Mesenchymal stem cell (in vitro differentiated cells and primary cell): ENCODE measurements around the gene GPATCH1.

Experiments used
- DNase-seq: peaks from one replicate; pipeline ENCODE4 v3.0.0-alpha.2; 2013
- H2AFZ ChIP-seq: one replicate; pipeline ENCODE4 v1.6.1; 2013; ENCODE audit warnings: low read depth, mild to moderate bottlenecking, control low read depth, inconsistent platforms, low read length, moderate library complexity
- H2AK5ac ChIP-seq: 2 replicates; pipeline ENCODE4 v1.6.1; 2013; ENCODE audit warnings: low read length, moderate library complexity, mild to moderate bottlenecking, inconsistent platforms; ENCODE audit not compliant: severe bottlenecking
- H2BK120ac ChIP-seq: one replicate; pipeline ENCODE4 v1.6.1; 2013; ENCODE audit warnings: low read depth, mild to moderate bottlenecking, inconsistent platforms, low read length, moderate library complexity
- H2BK12ac ChIP-seq, 2 experiments: one replicate each; pipeline ENCODE4 v1.6.1; 2013; ENCODE audit warnings: inconsistent platforms in 2 of 2, low read length in 2 of 2, mild to moderate bottlenecking in 2 of 2, moderate library complexity in 2 of 2, control low read depth in 1 of 2
- H2BK15ac ChIP-seq: one replicate; pipeline ENCODE4 v1.6.1; 2013; ENCODE audit warnings: mild to moderate bottlenecking, low read depth, inconsistent platforms; ENCODE audit not compliant: poor library complexity, severe bottlenecking
- H2BK5ac ChIP-seq: 2 replicates; pipeline ENCODE4 v1.6.1; 2013; ENCODE audit warnings: low read depth, mild to moderate bottlenecking, low read length, control low read depth, inconsistent platforms; ENCODE audit not compliant: poor library complexity, severe bottlenecking
- H3K14ac ChIP-seq, 2 experiments: one replicate each; pipeline ENCODE4 v1.6.1; 2013; ENCODE audit warnings: inconsistent platforms in 2 of 2, low read length in 2 of 2, control low read depth in 1 of 2, mild to moderate bottlenecking in 1 of 2, moderate library complexity in 1 of 2
- H3K18ac ChIP-seq, 2 experiments: one replicate each; pipeline ENCODE4 v1.6.1; 2013; ENCODE audit warnings: inconsistent platforms in 2 of 2, low read length in 2 of 2, control low read depth in 1 of 2, low read depth in 1 of 2, mild to moderate bottlenecking in 1 of 2
- H3K23ac ChIP-seq, 2 experiments: one replicate each; pipeline ENCODE4 v1.6.1; 2013; ENCODE audit warnings: inconsistent platforms in 2 of 2, low read length in 2 of 2, mild to moderate bottlenecking in 2 of 2, moderate library complexity in 2 of 2, control low read depth in 1 of 2
- H3K27ac ChIP-seq: 2 replicates; pipeline ENCODE4 v1.5.1; 2013; ENCODE audit warnings: mild to moderate bottlenecking, moderate library complexity, low read length, control low read depth, inconsistent platforms; ENCODE audit not compliant: poor library complexity, severe bottlenecking
- H3K27me3 ChIP-seq, 2 experiments: 2 replicates each; pipeline versions ENCODE4 v1.6.1 to v1.7.0; 2013; ENCODE audit warnings: low read length in 2 of 2, mild to moderate bottlenecking in 2 of 2, moderate library complexity in 2 of 2, control low read depth in 1 of 2, inconsistent platforms in 1 of 2; ENCODE audit not compliant: control insufficient read depth in 1 of 2, insufficient read depth in 1 of 2
- H3K36me3 ChIP-seq, 2 experiments: 2 replicates each; pipeline versions ENCODE4 v1.6.1 to v1.7.0; 2013; ENCODE audit warnings: low read length in 2 of 2, control low read depth in 1 of 2, inconsistent platforms in 1 of 2, low read depth in 1 of 2, mild to moderate bottlenecking in 1 of 2; ENCODE audit not compliant: insufficient read depth in 2 of 2, control insufficient read depth in 1 of 2
- H3K4ac ChIP-seq, 2 experiments: one replicate each; pipeline ENCODE4 v1.6.1; 2013; ENCODE audit warnings: inconsistent platforms in 2 of 2, low read length in 2 of 2, mild to moderate bottlenecking in 2 of 2, moderate library complexity in 2 of 2, control low read depth in 1 of 2, low read depth in 1 of 2
- H3K4me1 ChIP-seq: 2 replicates; pipeline ENCODE4 v1.6.1; 2013; ENCODE audit warnings: low read depth, low read length, control low read depth; ENCODE audit not compliant: control insufficient read depth, insufficient read depth
- H3K4me2 ChIP-seq: 2 replicates; pipeline ENCODE4 v1.6.1; 2013; ENCODE audit warnings: low read length, mild to moderate bottlenecking, inconsistent platforms; ENCODE audit not compliant: poor library complexity, severe bottlenecking
- H3K4me3 ChIP-seq, 2 experiments: 2 replicates each; pipeline versions ENCODE4 v1.5.1 to v1.7.0; 2013; ENCODE audit warnings: low read length in 2 of 2, mild to moderate bottlenecking in 2 of 2, control low read depth in 1 of 2, low read depth in 1 of 2; ENCODE audit not compliant: insufficient read depth in 1 of 2
- H3K79me1 ChIP-seq: replicated peaks from 2 replicates; pipeline ENCODE4 v1.6.1; 2013; ENCODE audit warnings: mild to moderate bottlenecking, control low read depth, low read length, inconsistent platforms; ENCODE audit not compliant: poor library complexity, severe bottlenecking
- H3K9ac ChIP-seq: 2 replicates; pipeline ENCODE4 v1.7.0; 2013; ENCODE audit warnings: mild to moderate bottlenecking, low read length, moderate library complexity
- H3K9me3 ChIP-seq: 2 replicates; pipeline ENCODE4 v1.7.0; 2013; ENCODE audit warnings: mild to moderate bottlenecking, low read length; ENCODE audit not compliant: control insufficient read depth
- H4K8ac ChIP-seq: one replicate; pipeline ENCODE4 v1.6.1; 2013; ENCODE audit warnings: inconsistent platforms, mild to moderate bottlenecking, low read length, moderate library complexity
- H4K91ac ChIP-seq: one replicate; pipeline ENCODE4 v1.6.1; 2013; ENCODE audit warnings: mild to moderate bottlenecking, low read length, inconsistent platforms
- WGBS: methylation state at CpG from one replicate; pipeline ENCODE4 v1.1.7; 2013; ENCODE audit warnings: mixed read lengths; 5-methylcytosine and 5-hydroxymethylcytosine counted together

The GPATCH1 gene

DNA sequence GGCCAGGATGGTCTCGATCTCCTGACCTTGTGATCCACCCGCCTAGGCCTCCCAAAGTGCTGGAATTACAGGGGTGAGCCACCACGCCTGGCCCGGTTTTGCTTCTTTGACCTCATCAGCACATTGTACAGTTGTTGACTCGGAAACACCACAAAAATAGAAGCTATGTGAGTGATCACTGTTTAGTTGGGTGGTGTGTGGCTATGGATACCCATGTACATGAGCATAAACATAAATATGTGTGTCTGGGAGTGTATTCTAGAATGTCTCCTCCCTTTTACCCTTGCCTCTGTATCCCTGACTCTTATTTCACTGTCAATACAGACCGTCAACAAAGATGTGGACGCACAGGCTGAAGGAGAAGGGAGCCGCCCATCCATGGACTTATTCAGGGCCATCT, 36.5 kb downstream of the GPATCH1 start:
- Histone ChIP-seq H2BK120ac (no peak overlapping the region), H2AFZ (no peak overlapping the region), H2AK5ac (no peak overlapping the region), H2BK15ac (no peak overlapping the region), H3K79me1 (peaks cover 3% of the 10 kb centered on the region), H2BK12ac (no peak overlapping the region), H2BK5ac (no peak overlapping the region), H3K9ac (no peak overlapping the region), H3K18ac (no peak overlapping the region), H3K27me3 (no peaks in the 10 kb centered on the region), H3K27ac (no peak overlapping the region), H3K4ac (no peak overlapping the region), H3K14ac (no peak overlapping the region), H3K9me3 (no peaks in the 10 kb centered on the region), H3K4me2 (no peak overlapping the region), H3K23ac (no peak overlapping the region), H4K8ac (no peak overlapping the region), H3K4me1 (no peaks in the 10 kb centered on the region), H4K91ac (no peak overlapping the region), H3K4me3 (no peak overlapping the region), H3K36me3 (peaks cover 47 to 63% of the 10 kb centered on the region in 2 experiments)
- WGBS = 95% methylated on average over 8 of the region's 8 CpGs
- no peak for DNase-seq

DNA sequence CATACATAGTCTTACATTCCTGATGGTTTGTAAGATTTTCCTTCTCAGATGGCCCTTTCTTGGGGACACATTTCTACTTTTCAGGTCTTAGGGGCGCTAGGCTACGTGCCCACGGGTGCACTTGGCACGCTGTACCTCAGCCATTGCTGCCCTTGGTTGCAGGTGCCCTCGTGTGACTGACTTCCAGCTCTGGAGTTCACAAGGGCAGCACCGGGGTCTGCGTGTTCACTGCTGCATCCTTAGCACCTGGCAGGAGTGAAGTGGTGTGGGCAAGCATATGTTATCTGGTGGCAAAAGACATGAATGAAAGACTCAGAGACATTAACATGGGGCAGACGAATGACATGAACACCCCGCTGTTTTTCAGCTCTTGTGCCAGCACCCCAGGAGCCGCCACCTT, 37.7 kb downstream of the GPATCH1 start:
- Histone ChIP-seq H3K4me3 (no peak overlapping the region), H3K79me1 (peaks cover 3% of the 10 kb centered on the region), H2BK120ac (no peak overlapping the region), H4K91ac (no peak overlapping the region), H3K27me3 (no peaks in the 10 kb centered on the region), H3K4ac (no peak overlapping the region), H2AK5ac (no peak overlapping the region), H3K18ac (no peak overlapping the region), H2AFZ (no peak overlapping the region), H3K9me3 (no peaks in the 10 kb centered on the region), H3K27ac (no peak overlapping the region), H3K4me1 (no peaks in the 10 kb centered on the region), H3K36me3 (peaks cover 42 to 53% of the 10 kb centered on the region in 2 experiments), H3K4me2 (no peak overlapping the region), H2BK12ac (no peak overlapping the region), H3K9ac (no peak overlapping the region), H2BK15ac (no peak overlapping the region), H3K14ac (no peak overlapping the region), H2BK5ac (no peak overlapping the region), H3K23ac (no peak overlapping the region), H4K8ac (no peak overlapping the region)
- WGBS = 95% methylated on average over 10 of the region's 10 CpGs
- no peak for DNase-seq

DNA sequence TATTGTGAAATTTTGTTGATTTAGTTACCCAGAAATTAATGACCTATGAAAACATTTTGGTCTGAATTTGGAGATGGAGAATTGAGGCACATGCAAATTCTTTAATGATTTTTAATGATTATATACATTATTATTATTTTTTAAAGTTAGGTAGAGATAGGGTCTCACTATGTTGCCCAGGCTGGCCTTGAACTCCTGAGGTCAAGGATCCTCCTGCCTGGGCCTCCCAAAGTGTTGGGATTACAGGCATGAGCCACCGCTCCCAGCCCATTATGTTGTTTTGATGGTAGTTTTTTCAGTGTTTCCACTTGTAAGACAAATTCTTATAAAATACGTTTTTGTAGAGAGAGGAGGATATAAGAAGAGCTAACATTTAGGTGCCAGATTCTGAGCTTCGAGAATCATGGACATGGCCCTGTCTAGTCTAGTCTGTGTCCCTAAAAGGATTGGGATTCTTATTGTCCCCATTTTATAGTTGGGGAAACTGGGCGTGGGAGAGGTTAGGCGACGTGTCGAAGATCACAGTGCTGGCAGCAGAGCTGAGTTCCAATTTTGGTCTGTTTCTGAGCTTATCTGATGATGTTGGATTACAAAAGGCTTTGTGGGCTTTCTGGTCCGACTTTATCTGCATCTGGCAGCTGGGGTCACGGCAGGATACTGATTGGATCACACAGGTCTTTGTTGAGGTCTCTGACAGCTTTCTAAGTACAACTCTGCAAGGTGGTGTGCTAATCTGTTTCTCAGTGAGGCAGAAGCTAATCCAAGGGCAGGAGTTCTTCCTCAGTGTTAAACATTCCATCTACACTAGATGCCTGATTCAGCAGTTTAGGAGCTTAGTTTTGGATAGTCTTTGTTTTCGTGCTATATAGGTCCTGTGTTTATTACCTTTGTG, 43.5 kb downstream of the GPATCH1 start:
- H2AFZ ChIP-seq = no peak overlapping the region
- H3K27me3 ChIP-seq = no peaks in the 10 kb centered on the region
- DNase-seq = no peak
- H3K9me3 ChIP-seq = no peaks in the 10 kb centered on the region
- no peak overlapping the region for H2BK120ac ChIP-seq
- no peak overlapping the region for H3K4me3 ChIP-seq
- H4K91ac ChIP-seq = no peak overlapping the region
- H3K9ac ChIP-seq = no peak overlapping the region
- H2AK5ac ChIP-seq = no peak overlapping the region
- H3K18ac ChIP-seq = no peak overlapping the region
- H3K4ac ChIP-seq = no peak overlapping the region
- no peak overlapping the region for H3K23ac ChIP-seq
- H3K36me3 ChIP-seq = peaks cover 29 to 39% of the 10 kb centered on the region in 2 experiments
- H2BK5ac ChIP-seq = no peak overlapping the region
- 81% methylated on average over 10 of the region's 10 CpGs for WGBS
- H3K79me1 ChIP-seq = peaks cover 5% of the 10 kb centered on the region
- no peak overlapping the region for H2BK12ac ChIP-seq
- H2BK15ac ChIP-seq = no peak overlapping the region
- no peaks in the 10 kb centered on the region for H3K4me1 ChIP-seq
- no peak overlapping the region for H3K27ac ChIP-seq
- H3K4me2 ChIP-seq = no peak overlapping the region
- H3K14ac ChIP-seq = no peak overlapping the region
- no peak overlapping the region for H4K8ac ChIP-seq

DNA sequence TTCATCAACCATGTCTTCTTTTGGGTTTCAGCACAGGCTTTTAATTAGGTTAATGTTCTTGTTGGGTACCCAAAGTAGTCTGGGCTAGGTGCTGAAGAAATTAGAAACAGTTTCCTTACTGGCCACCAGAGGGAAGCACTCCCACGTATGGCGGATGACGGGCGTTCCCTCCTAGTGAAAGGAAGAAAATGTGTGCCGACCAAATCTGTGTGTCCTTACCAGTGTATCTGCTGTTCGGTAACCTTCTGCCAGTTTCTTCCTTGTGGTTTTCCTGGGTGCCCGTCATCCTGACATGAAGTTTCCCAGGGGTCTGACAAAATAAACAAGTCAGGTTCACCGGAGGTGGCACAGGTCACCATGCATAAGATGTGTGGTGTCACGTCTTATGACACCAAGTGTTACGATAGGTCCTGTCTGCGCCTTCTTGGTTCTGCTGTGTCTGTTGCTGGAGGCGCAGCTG, 45.0 kb downstream of the GPATCH1 start:
- H3K4me1 ChIP-seq = no peaks in the 10 kb centered on the region
- DNase-seq = peak; percentile 67
- 48% methylated on average over 12 of the region's 12 CpGs for WGBS
- H2BK15ac ChIP-seq = no peak overlapping the region
- peaks cover 35 to 44% of the 10 kb centered on the region in 2 experiments for H3K36me3 ChIP-seq
- no peak overlapping the region for H3K4me2 ChIP-seq
- no peak overlapping the region for H2AK5ac ChIP-seq
- H3K9ac ChIP-seq = peak overlapping the region; percentile 34
- H2BK120ac ChIP-seq = no peak overlapping the region
- H2BK12ac ChIP-seq = no peak overlapping the region
- H3K27ac ChIP-seq = no peak overlapping the region
- H3K23ac ChIP-seq = no peak overlapping the region
- H3K79me1 ChIP-seq = peaks cover 3% of the 10 kb centered on the region
- H4K91ac ChIP-seq = no peak overlapping the region
- H2BK5ac ChIP-seq = no peak overlapping the region
- no peaks in the 10 kb centered on the region for H3K9me3 ChIP-seq
- no peaks in the 10 kb centered on the region for H3K27me3 ChIP-seq
- H3K4me3 ChIP-seq = no peak overlapping the region
- H3K14ac ChIP-seq = no peak overlapping the region
- no peak overlapping the region for H4K8ac ChIP-seq
- no peak overlapping the region for H3K18ac ChIP-seq
- H3K4ac ChIP-seq = no peak overlapping the region
- peak overlapping the region; percentile 84 for H2AFZ ChIP-seq
